H1 (cell line): ENCODE measurements around the gene SHLD2.

Experiments used
- CHD2 ChIP-seq: IDR thresholded peaks from 2 replicates; pipeline ENCODE4 v1.6.1; 2012; ENCODE audit warnings: low read length, improper control_type of control experiment
- CREB1 ChIP-seq: IDR thresholded peaks from 2 replicates; pipeline ENCODE4 v1.6.1; 2012; ENCODE audit warnings: inconsistent platforms
- EP300 ChIP-seq, 2 experiments: IDR thresholded peaks; 1 replicate in 1 of 2; 2 replicates in 1 of 2; pipeline ENCODE4 v1.6.1; 2011 to 2012; ENCODE audit warnings: low read depth in 2 of 2, low read length in 2 of 2, mild to moderate bottlenecking in 2 of 2, borderline replicate concordance in 1 of 2, inconsistent platforms in 1 of 2, moderate library complexity in 1 of 2
- EZH2 ChIP-seq: fragments of 200-600 bp; sonication (generic); IDR thresholded peaks from 2 replicates; pipeline ENCODE4 v1.7.1; 2012; ENCODE audit warnings: low read depth, mild to moderate bottlenecking, moderate library complexity, low read length, inconsistent platforms; ENCODE audit not compliant: severe bottlenecking
- JUN ChIP-seq: IDR thresholded peaks from 2 replicates; pipeline ENCODE4 v1.6.1; 2011; ENCODE audit warnings: low read depth, mild to moderate bottlenecking, improper control_type of control experiment, low read length
- MAX ChIP-seq: IDR thresholded peaks from 2 replicates; pipeline ENCODE4 v1.6.1; 2012; ENCODE audit warnings: inconsistent platforms
- NRF1 ChIP-seq: IDR thresholded peaks from 2 replicates; pipeline ENCODE4 v1.6.1; 2011; ENCODE audit warnings: mild to moderate bottlenecking, low read depth, low read length, improper control_type of control experiment
- POLR2AphosphoS5 ChIP-seq: IDR thresholded peaks from 2 replicates; pipeline ENCODE4 v1.6.1; 2011; ENCODE audit warnings: low read depth, low read length
- TAF1 ChIP-seq: IDR thresholded peaks from 2 replicates; pipeline ENCODE4 v1.6.1; 2011; ENCODE audit warnings: mild to moderate bottlenecking, low read depth, low read length
- USF2 ChIP-seq: IDR thresholded peaks from 2 replicates; pipeline ENCODE4 v1.6.1; 2011; ENCODE audit warnings: low read length, improper control_type of control experiment
- TF ChIP-seq, protein P1 (sequence below), 3 experiments: IDR thresholded peaks; 1 replicate in 2 of 3; 2 replicates in 1 of 3; pipeline versions ENCODE4 v1.5.1 to v1.6.1; 2011; ENCODE audit warnings: low read length in 3 of 3, mild to moderate bottlenecking in 3 of 3, inconsistent platforms in 2 of 3, low read depth in 1 of 3, moderate library complexity in 1 of 3; ENCODE audit not compliant: insufficient read depth in 1 of 3; ENCODE audit errors: control extremely low read depth in 1 of 3
- TF ChIP-seq, protein P2 (sequence below): IDR thresholded peaks from 2 replicates; pipeline ENCODE4 v1.6.1; 2012; ENCODE audit warnings: inconsistent platforms

- TF ChIP-seq EZH2 (no peak), MAX (no peak), NRF1 (no peak), EP300 (IDR thresholded peaks at IDR 0.05; ENCODE audit: borderline replicate concordance in 1 of 2, low read depth in 2 of 2, low read length in 2 of 2) (no peak), POLR2AphosphoS5 (no peak), CHD2 (no peak), CREB1 (no peak), TAF1 (no peak), USF2 (no peak), JUN (no peak)
- TF ChIP-seq, protein P1, sequence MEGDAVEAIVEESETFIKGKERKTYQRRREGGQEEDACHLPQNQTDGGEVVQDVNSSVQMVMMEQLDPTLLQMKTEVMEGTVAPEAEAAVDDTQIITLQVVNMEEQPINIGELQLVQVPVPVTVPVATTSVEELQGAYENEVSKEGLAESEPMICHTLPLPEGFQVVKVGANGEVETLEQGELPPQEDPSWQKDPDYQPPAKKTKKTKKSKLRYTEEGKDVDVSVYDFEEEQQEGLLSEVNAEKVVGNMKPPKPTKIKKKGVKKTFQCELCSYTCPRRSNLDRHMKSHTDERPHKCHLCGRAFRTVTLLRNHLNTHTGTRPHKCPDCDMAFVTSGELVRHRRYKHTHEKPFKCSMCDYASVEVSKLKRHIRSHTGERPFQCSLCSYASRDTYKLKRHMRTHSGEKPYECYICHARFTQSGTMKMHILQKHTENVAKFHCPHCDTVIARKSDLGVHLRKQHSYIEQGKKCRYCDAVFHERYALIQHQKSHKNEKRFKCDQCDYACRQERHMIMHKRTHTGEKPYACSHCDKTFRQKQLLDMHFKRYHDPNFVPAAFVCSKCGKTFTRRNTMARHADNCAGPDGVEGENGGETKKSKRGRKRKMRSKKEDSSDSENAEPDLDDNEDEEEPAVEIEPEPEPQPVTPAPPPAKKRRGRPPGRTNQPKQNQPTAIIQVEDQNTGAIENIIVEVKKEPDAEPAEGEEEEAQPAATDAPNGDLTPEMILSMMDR (IDR thresholded peaks at IDR 0.05; ENCODE audit: control extremely low read depth in 1 of 3, insufficient read depth in 1 of 3, low read depth in 1 of 3, low read length in 3 of 3) = no peak
- TF ChIP-seq, protein P2, sequence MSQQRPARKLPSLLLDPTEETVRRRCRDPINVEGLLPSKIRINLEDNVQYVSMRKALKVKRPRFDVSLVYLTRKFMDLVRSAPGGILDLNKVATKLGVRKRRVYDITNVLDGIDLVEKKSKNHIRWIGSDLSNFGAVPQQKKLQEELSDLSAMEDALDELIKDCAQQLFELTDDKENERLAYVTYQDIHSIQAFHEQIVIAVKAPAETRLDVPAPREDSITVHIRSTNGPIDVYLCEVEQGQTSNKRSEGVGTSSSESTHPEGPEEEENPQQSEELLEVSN = no peak
Measured at GRCh38 chr10:87053577-87054181, 41.3 kb upstream of the SHLD2 start.
